Brain pericyte (primary cell): ENCODE measurements around the gene PCGF2.
"Not testable (repeated sequence)": the region's sequence is repeated elsewhere in the genome, so short reads cannot be mapped to it uniquely, and the experiment has no call there.

Source experiments
- DNase-seq: peaks from one replicate; pipeline ENCODE4 v3.0.0-alpha.2; 2012; ENCODE audit warnings: low read depth, low spot score

The PCGF2 gene

GRCh38 chr17:38748149-38748891 lies at the start of gene PCGF2:
TSS of gene PCGF2 (minus strand) at chr17:38748336. CDS start at chr17:38740402, 7,934 bp downstream.
- no peak for DNase-seq

GRCh38 chr17:38797828-38798227 lies 49.7 kb upstream of the PCGF2 start:
- no peak for DNase-seq

GRCh38 chr17:38797158-38797490 lies 49.0 kb upstream of the PCGF2 start:
- DNase-seq = no peak

GRCh38 chr17:38796451-38797157 lies 48.5 kb upstream of the PCGF2 start:
- DNase-seq = no peak

GRCh38 chr17:38794221-38794620 lies 46.1 kb upstream of the PCGF2 start:
- DNase-seq = no peak

GRCh38 chr17:38791162-38791561 lies 43.0 kb upstream of the PCGF2 start:
- DNase-seq = no peak

GRCh38 chr17:38790148-38790707 lies 42.1 kb upstream of the PCGF2 start:
- not testable (repeated sequence) for DNase-seq

- DNase-seq = no peak
These were observed 41.0 kb upstream of the PCGF2 start for GRCh38 chr17:38789185-38789584.

GRCh38 chr17:38787999-38788398 lies 39.9 kb upstream of the PCGF2 start:
- not testable (repeated sequence) for DNase-seq

GRCh38 chr17:38786372-38786771 lies 38.2 kb upstream of the PCGF2 start:
- DNase-seq = no peak

GRCh38 chr17:38783227-38783626 lies 35.1 kb upstream of the PCGF2 start:
- DNase-seq = no peak

- DNase-seq = no peak
These were observed 32.0 kb upstream of the PCGF2 start for GRCh38 chr17:38779965-38780752.

- DNase-seq = no peak
These were observed 29.6 kb upstream of the PCGF2 start for GRCh38 chr17:38777641-38778250.

GRCh38 chr17:38773258-38773657 lies 25.1 kb upstream of the PCGF2 start:
- DNase-seq = no peak

- no peak for DNase-seq
These were observed 20.3 kb upstream of the PCGF2 start for GRCh38 chr17:38768417-38768816.

GRCh38 chr17:38766341-38766740 lies 18.2 kb upstream of the PCGF2 start:
- no peak for DNase-seq

GRCh38 chr17:38762231-38762630 lies 14.1 kb upstream of the PCGF2 start:
- DNase-seq = no peak

GRCh38 chr17:38761612-38762011 lies 13.5 kb upstream of the PCGF2 start:
- no peak for DNase-seq

- DNase-seq = no peak
These were observed 5.0 kb upstream of the PCGF2 start for GRCh38 chr17:38753071-38753506.

GRCh38 chr17:38752308-38753070 lies 4.4 kb upstream of the PCGF2 start, which contains the start of gene PSMB3:
TSS of gene PSMB3 (plus strand) at chr17:38752741. CDS start at chr17:38752827, 86 bp downstream.
- peak; percentile 96 for DNase-seq
